ENCODE data around the gene DNAH11. TPM values are rescaled to one million over a fixed set of nuclear protein-coding genes. Genes with fewer than 3 reads are reported as not detected.

DNAH11 gene
- total RNA-seq, 1 experiment from 2014 or later, result 2.0 TPM

DNA sequence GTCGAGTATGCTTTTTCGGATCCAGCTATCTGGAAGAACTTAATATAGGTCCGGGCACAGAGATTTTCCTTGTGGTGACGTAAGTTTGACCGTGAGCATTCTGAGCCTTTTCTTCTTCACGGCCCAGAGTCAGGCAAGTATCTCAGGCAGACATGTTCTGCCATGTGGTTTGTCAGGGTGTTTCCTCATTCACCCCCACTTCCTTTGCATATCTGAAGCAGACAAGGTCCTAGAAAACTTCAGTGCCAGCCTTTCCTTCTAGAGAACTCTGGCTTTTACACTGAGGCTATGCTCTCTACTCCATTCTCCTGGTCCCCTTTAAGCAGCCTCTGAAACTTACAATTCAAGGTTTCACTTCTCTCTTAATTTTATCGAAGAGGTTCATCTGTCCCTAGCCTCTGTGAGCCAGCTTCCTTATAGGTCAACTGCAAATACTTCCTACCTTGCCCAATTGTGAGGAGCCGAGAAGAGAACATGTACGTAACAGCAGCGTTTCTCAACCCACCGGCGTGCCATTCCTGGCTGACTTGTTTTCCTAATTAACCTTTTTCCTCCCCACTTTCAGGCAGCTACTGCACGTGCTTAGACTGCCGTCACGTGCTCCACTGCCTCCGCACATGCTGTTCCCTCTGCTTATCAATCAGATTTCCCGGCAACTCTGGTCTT lies 355.6 kb downstream of the DNAH11 start:
- intact Hi-C loops (cut with micrococcal nuclease; ENCODE audit: unreplicated experiment), result no loop called here
- Mint-ChIP-seq H3K27me3 (ENCODE audit: insufficient read depth, unreplicated experiment) (peaks cover 2% of the 10 kb centered on the region), H3K27ac (ENCODE audit: unreplicated experiment) (no peak overlapping the region), H3K4me3 (ENCODE audit: unreplicated experiment) (no peak overlapping the region), H3K9me3 (ENCODE audit: unreplicated experiment) (no peaks in the 10 kb centered on the region), H3K36me3 (ENCODE audit: insufficient read depth, unreplicated experiment) (no peaks in the 10 kb centered on the region), H3K4me1 (ENCODE audit: low read depth, unreplicated experiment) (peaks cover 12% of the 10 kb centered on the region)
- Histone ChIP-seq H3K36me3 (ENCODE audit: control insufficient read depth, insufficient read depth, low read length) (no peaks in the 10 kb centered on the region), H3K27me3 (replicated peaks; ENCODE audit: control insufficient read depth, insufficient read depth, low read length) (no peaks in the 10 kb centered on the region), H3K4me1 (peaks cover 3% of the 10 kb centered on the region; the same call in 1 of the 2 replicates), H3K9me3 (no peaks in the 10 kb centered on the region), H3K4me3 (ENCODE audit: low read depth, low read length) (no peak overlapping the region)
- TF ChIP-seq, protein P1, sequence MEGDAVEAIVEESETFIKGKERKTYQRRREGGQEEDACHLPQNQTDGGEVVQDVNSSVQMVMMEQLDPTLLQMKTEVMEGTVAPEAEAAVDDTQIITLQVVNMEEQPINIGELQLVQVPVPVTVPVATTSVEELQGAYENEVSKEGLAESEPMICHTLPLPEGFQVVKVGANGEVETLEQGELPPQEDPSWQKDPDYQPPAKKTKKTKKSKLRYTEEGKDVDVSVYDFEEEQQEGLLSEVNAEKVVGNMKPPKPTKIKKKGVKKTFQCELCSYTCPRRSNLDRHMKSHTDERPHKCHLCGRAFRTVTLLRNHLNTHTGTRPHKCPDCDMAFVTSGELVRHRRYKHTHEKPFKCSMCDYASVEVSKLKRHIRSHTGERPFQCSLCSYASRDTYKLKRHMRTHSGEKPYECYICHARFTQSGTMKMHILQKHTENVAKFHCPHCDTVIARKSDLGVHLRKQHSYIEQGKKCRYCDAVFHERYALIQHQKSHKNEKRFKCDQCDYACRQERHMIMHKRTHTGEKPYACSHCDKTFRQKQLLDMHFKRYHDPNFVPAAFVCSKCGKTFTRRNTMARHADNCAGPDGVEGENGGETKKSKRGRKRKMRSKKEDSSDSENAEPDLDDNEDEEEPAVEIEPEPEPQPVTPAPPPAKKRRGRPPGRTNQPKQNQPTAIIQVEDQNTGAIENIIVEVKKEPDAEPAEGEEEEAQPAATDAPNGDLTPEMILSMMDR (IDR thresholded peaks at IDR 0.05; ENCODE audit: insufficient read depth in 1 of 2, low read depth in 1 of 2, low read length in 1 of 2, severe bottlenecking in 1 of 2, unreplicated experiment in 1 of 2), result no peak
- ChIA-PET CTCF (no interaction called here), POLR2A (no interaction called here)
- no TSS peak for BruUV-seq (replicated peaks)
- no peak for DNase-seq

DNA sequence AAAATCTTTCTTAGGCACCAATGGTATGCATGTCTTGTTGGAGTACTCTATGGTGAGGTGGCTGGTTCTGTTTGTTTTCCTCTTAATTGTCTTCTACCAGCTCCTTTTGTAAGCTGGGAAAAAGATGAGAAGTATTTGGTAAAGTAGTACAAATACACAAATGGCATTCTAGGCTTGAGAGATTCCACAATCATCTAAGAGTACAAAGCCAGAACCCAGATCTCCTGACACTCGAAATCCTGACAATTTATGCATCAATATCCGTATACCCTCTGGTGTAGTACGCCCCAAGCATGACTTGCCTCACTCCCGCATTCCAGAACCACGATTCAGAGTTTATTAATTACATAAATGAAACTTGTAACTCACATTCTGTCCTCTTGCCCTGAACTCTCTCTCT lies 359.4 kb downstream of the DNAH11 start:
- Histone ChIP-seq H3K36me3 (ENCODE audit: control insufficient read depth, insufficient read depth, low read length) (no peaks in the 10 kb centered on the region), H3K4me3 (ENCODE audit: low read depth, low read length) (no peak overlapping the region), H3K27me3 (replicated peaks; ENCODE audit: control insufficient read depth, insufficient read depth, low read length) (no peaks in the 10 kb centered on the region), H3K4me1 (peaks cover 3% of the 10 kb centered on the region; the same call in 1 of the 2 replicates), H3K9me3 (no peaks in the 10 kb centered on the region)
- POLR2A ChIA-PET, result no interaction called here
- CTCF ChIA-PET, result no interaction called here
- Mint-ChIP-seq H3K4me1 (ENCODE audit: low read depth, unreplicated experiment) (peaks cover 12% of the 10 kb centered on the region), H3K36me3 (ENCODE audit: insufficient read depth, unreplicated experiment) (no peaks in the 10 kb centered on the region), H3K4me3 (ENCODE audit: unreplicated experiment) (no peak overlapping the region), H3K27me3 (ENCODE audit: insufficient read depth, unreplicated experiment) (no peaks in the 10 kb centered on the region), H3K27ac (ENCODE audit: unreplicated experiment) (peak overlapping the region; percentile 3), H3K9me3 (ENCODE audit: unreplicated experiment) (no peaks in the 10 kb centered on the region)
- BruUV-seq (replicated peaks), result no TSS peak
- TF ChIP-seq, protein P1 (IDR thresholded peaks at IDR 0.05; ENCODE audit: insufficient read depth in 1 of 2, low read depth in 1 of 2, low read length in 1 of 2, severe bottlenecking in 1 of 2, unreplicated experiment in 1 of 2), result no peak
- DNase-seq, result peak in 1 of 2 experiments; percentile 21
- intact Hi-C loops (cut with micrococcal nuclease; ENCODE audit: unreplicated experiment), result no loop called here

DNA sequence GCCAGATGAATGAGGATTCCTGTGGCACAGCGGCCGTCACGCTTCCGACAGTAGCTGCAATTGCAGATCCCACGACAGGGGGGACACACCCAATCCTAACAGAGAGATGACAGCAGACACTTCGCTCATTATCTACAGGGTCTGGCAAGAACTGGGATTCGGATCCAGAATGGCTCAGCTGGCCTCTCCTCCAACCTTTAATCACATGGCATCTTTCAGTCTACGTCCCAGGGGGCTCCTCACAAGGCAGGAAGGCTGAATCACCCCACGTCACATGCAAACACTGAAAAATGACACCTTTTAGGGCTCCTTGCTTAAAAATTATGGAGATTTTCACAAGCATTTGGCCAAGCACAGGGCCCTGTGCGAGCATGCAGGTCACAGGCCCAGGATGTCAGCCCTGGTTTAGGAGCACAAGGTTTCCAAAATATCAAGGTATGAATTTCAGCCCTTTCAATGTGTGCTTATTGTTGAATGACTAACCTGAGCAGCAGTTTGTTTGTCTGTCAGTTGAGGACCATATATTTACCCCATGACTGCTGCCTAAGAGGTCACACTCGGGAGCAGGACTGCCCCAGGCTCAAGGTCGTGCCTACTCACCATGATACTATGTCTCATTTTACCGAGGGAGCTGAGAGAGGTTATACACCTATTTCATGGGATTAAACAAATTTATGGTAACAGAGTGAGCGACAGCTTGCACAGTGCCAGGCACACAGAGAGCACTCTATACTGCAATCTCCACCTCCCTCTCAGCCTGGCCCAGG lies 360.4 kb downstream of the DNAH11 start:
- Histone ChIP-seq H3K9me3 (no peaks in the 10 kb centered on the region), H3K36me3 (ENCODE audit: control insufficient read depth, insufficient read depth, low read length) (no peaks in the 10 kb centered on the region), H3K4me3 (ENCODE audit: low read depth, low read length) (no peak overlapping the region), H3K4me1 (peaks cover 3% of the 10 kb centered on the region; the same call in 1 of the 2 replicates), H3K27me3 (replicated peaks; ENCODE audit: control insufficient read depth, insufficient read depth, low read length) (no peaks in the 10 kb centered on the region)
- Mint-ChIP-seq H3K4me3 (ENCODE audit: unreplicated experiment) (no peak overlapping the region), H3K36me3 (ENCODE audit: insufficient read depth, unreplicated experiment) (no peaks in the 10 kb centered on the region), H3K27ac (ENCODE audit: unreplicated experiment) (peak overlapping the region; percentile 3), H3K9me3 (ENCODE audit: unreplicated experiment) (no peaks in the 10 kb centered on the region), H3K27me3 (ENCODE audit: insufficient read depth, unreplicated experiment) (no peaks in the 10 kb centered on the region), H3K4me1 (ENCODE audit: low read depth, unreplicated experiment) (peaks cover 12% of the 10 kb centered on the region)
- BruUV-seq (replicated peaks), result no TSS peak
- POLR2A ChIA-PET, result no interaction called here
- TF ChIP-seq, protein P1 (IDR thresholded peaks at IDR 0.05; ENCODE audit: insufficient read depth in 1 of 2, low read depth in 1 of 2, low read length in 1 of 2, severe bottlenecking in 1 of 2, unreplicated experiment in 1 of 2), result no peak
- DNase-seq, result no peak
- CTCF ChIA-PET, result no interaction called here
- intact Hi-C loops (cut with micrococcal nuclease; ENCODE audit: unreplicated experiment), result no loop called here

Data from Caco-2 (cell line).